T-helper 2 cell treated with Interferon-gamma antibody and Interleukin-4, amounts not matched to agents 100 ng/mL and 5 ng/mL, for 36 hours (primary cell): Measurements from ENCODE around the gene INCA1. TPM values are rescaled to one million over a fixed set of nuclear protein-coding genes. Genes with fewer than 3 reads are reported as not detected.

Experiments used
- intact Hi-C: fragments of 100-400 bp; cut with micrococcal nuclease; formaldehyde crosslinking; loops from one replicate; pipeline ENCODE4 v1.15.1; 2023
- total RNA-seq: library from RNA; stranded (reverse); gene quantifications from 2 replicates; pipeline ENCODE4 v1.2.3, GENCODE V29; 2022

Gene INCA1
- total RNA-seq, 1 donor from 2014 or later = 0.27 TPM

- intact Hi-C loops = no loop called here
These were observed 58.4 kb downstream of the INCA1 start for GRCh38 chr17:4938688-4939545.

Other genes starting within 250 kb of the INCA1 start
- not detected in 2 replicates for gene TM4SF5, start 225.6 kb downstream of the INCA1 start, total RNA-seq
- 0.27 and 0.41 TPM in 2 replicates for gene VMO1, start 211.2 kb downstream of the INCA1 start, total RNA-seq
- not detected in 2 replicates for gene GLTPD2, start 208.6 kb downstream of the INCA1 start, total RNA-seq
- gene PSMB6, start 201.4 kb downstream of the INCA1 start, total RNA-seq = 153 and 157 TPM in 2 replicates
- 14.0 and 15.8 TPM in 2 replicates for gene PLD2, start 190.4 kb downstream of the INCA1 start, total RNA-seq
- 88.2 and 91.5 TPM in 2 replicates for gene MINK1, start 164.2 kb downstream of the INCA1 start, total RNA-seq
- 0.20 and 0.27 TPM in 2 replicates for gene C17orf107, start 98.0 kb downstream of the INCA1 start, total RNA-seq
- gene CHRNE, start 94.4 kb downstream of the INCA1 start, total RNA-seq = 0.25 and 0.73 TPM in 2 replicates
- gene GP1BA, start 65.2 kb downstream of the INCA1 start, total RNA-seq = not detected in 2 replicates
- 83.9 and 88.9 TPM in 2 replicates for gene SLC25A11, start 57.5 kb downstream of the INCA1 start, total RNA-seq
- gene RNF167, start 57.3 kb downstream of the INCA1 start, total RNA-seq = 227 and 238 TPM in 2 replicates
- 2,499 and 2,527 TPM in 2 replicates for gene PFN1, start 49.0 kb downstream of the INCA1 start, total RNA-seq
- gene ENO3, start 46.4 kb downstream of the INCA1 start, total RNA-seq = 52.9 and 53.3 TPM in 2 replicates
- gene SPAG7, start 29.7 kb downstream of the INCA1 start, total RNA-seq = 50.3 and 57.6 TPM in 2 replicates
- gene CAMTA2, start 9.8 kb downstream of the INCA1 start, total RNA-seq = 70.7 and 73.7 TPM in 2 replicates
- 38.6 and 42.5 TPM in 2 replicates for gene KIF1C, start 428 bp upstream of the INCA1 start, total RNA-seq
- 0.16 and 0.30 TPM in 2 replicates for gene SLC52A1, start 37.9 kb upstream of the INCA1 start, total RNA-seq
- gene ZFP3, start 80.9 kb upstream of the INCA1 start, total RNA-seq = 3.5 and 3.7 TPM in 2 replicates
- gene ZNF232, start 114.4 kb upstream of the INCA1 start, total RNA-seq = 11.1 TPM in 2 replicates
- gene USP6, start 118.5 kb upstream of the INCA1 start, total RNA-seq = 0.02 and 0.09 TPM in 2 replicates
- 8.6 and 10.5 TPM in 2 replicates for gene ZNF594, start 194.3 kb upstream of the INCA1 start, total RNA-seq
- not detected in 2 replicates for gene SCIMP, start 237.3 kb upstream of the INCA1 start, total RNA-seq